AG04450 (cell line): ENCODE data around the gene ITGBL1. TPM values are rescaled to one million over a fixed set of nuclear protein-coding genes. Genes with fewer than 3 reads are reported as not detected.

Experiments
- CTCF ChIA-PET: fragments of 300-600, 350-600 bp; formaldehyde crosslinking; extraction: SDS; loops from one replicate; lab custom pipeline; 2022; ENCODE audit warnings: antibody characterized with exemption, inconsistent platforms; lab: Charles Lee
- POLR2A ChIA-PET: fragments of 350-600 bp; formaldehyde crosslinking; extraction: SDS; loops from one replicate; lab custom pipeline; 2021; ENCODE audit warnings: antibody characterized with exemption, inconsistent platforms; lab: Yijun Ruan, JAX
- DNase-seq: peaks from one replicate; pipeline ENCODE4 v3.0.0-alpha.2; 2011; ENCODE audit warnings: low read depth, low spot score
- H3K27ac ChIP-seq: one replicate; pipeline ENCODE4 v1.5.1; 2012; ENCODE audit warnings: low read depth, low read length, control low read depth
- H3K27me3 ChIP-seq: one replicate; pipeline ENCODE4 v1.6.0; 2012; ENCODE audit warnings: low read length; ENCODE audit not compliant: control insufficient read depth, insufficient read depth
- H3K4me3 ChIP-seq: 2 replicates; pipeline ENCODE4 v1.5.1; 2011; ENCODE audit warnings: mild to moderate bottlenecking, low read depth, low read length, control low read depth
- H3K9me3 ChIP-seq: 2 replicates; pipeline ENCODE4 v1.5.1; 2012; ENCODE audit warnings: low read length; ENCODE audit not compliant: control insufficient read depth, insufficient read depth
- polyA plus RNA-seq: library from polyadenylated mRNA; depleted of rRNA; stranded (reverse); fragments of >200 nt; gene quantifications from 2 replicates; pipeline ENCODE4 v1.2.3, GENCODE V29; 2011
- TF ChIP-seq, protein P1 (sequence below): IDR thresholded peaks from 2 replicates; pipeline ENCODE4 v1.5.1; 2011; ENCODE audit warnings: low read depth, low read length, control low read depth, inconsistent platforms

Gene ITGBL1
- polyA plus RNA-seq, 1 experiment, result 17.1 TPM

DNA sequence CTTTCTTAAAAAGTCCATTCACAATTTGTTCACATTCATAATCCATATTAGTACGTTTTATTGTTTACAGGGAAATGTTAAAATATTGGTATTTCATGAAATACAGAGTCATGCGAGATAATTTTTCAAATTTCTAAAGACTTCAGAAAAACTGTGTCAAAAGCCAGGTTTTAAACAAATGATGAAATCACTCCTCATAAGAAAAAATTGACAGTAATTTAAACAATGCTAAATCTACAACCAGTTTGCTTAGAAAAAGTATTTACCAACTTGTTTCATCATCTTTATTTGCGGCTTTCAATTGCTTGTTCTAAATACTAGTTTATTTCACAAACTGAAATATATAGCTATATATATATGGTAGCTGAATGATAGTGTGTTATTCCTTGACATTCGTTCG lies 35.0 kb upstream of the ITGBL1 start:
- TF ChIP-seq, protein P1, sequence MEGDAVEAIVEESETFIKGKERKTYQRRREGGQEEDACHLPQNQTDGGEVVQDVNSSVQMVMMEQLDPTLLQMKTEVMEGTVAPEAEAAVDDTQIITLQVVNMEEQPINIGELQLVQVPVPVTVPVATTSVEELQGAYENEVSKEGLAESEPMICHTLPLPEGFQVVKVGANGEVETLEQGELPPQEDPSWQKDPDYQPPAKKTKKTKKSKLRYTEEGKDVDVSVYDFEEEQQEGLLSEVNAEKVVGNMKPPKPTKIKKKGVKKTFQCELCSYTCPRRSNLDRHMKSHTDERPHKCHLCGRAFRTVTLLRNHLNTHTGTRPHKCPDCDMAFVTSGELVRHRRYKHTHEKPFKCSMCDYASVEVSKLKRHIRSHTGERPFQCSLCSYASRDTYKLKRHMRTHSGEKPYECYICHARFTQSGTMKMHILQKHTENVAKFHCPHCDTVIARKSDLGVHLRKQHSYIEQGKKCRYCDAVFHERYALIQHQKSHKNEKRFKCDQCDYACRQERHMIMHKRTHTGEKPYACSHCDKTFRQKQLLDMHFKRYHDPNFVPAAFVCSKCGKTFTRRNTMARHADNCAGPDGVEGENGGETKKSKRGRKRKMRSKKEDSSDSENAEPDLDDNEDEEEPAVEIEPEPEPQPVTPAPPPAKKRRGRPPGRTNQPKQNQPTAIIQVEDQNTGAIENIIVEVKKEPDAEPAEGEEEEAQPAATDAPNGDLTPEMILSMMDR, result no peak
- Histone ChIP-seq H3K27ac (no peak overlapping the region), H3K4me3 (no peak overlapping the region), H3K9me3 (no peaks in the 10 kb centered on the region; the same call in 1 of the 2 replicates), H3K27me3 (no peaks in the 10 kb centered on the region)
- POLR2A ChIA-PET, result no interaction called here
- DNase-seq, result no peak
- CTCF ChIA-PET, result interaction anchor here (2.7 kb wide), 1 partner anchor 272 kb away, joined by 13 read pairs; no protein-coding TSS in a partner anchor

DNA sequence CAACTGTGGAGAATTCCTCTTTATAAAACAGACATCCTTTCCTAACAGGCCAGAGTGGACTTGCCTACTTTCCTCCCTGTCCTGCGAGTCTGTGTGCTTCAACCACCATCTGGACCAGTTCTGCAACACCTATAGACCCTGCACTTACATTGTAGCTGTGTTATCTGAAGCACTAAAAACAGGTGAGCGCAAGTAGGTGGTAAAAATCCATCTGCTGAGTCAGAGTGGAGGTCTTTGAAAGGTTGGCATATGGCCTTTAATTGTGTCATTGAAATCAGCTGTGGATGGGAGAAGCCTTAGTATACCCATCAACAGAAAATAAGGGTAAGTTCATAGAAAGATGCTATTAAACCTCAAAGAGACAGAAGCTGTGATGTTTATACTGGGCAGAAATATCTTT lies 28.6 kb upstream of the ITGBL1 start:
- CTCF ChIA-PET, result interaction anchor here (1.2 kb wide), 1 partner anchor 279 kb away, joined by 4 read pairs; no protein-coding TSS in a partner anchor
- TF ChIP-seq, protein P1, result no peak
- Histone ChIP-seq H3K4me3 (no peak overlapping the region), H3K9me3 (no peaks in the 10 kb centered on the region; the same call in 1 of the 2 replicates), H3K27me3 (no peaks in the 10 kb centered on the region), H3K27ac (no peak overlapping the region)
- POLR2A ChIA-PET, result no interaction called here
- DNase-seq, result no peak

DNA sequence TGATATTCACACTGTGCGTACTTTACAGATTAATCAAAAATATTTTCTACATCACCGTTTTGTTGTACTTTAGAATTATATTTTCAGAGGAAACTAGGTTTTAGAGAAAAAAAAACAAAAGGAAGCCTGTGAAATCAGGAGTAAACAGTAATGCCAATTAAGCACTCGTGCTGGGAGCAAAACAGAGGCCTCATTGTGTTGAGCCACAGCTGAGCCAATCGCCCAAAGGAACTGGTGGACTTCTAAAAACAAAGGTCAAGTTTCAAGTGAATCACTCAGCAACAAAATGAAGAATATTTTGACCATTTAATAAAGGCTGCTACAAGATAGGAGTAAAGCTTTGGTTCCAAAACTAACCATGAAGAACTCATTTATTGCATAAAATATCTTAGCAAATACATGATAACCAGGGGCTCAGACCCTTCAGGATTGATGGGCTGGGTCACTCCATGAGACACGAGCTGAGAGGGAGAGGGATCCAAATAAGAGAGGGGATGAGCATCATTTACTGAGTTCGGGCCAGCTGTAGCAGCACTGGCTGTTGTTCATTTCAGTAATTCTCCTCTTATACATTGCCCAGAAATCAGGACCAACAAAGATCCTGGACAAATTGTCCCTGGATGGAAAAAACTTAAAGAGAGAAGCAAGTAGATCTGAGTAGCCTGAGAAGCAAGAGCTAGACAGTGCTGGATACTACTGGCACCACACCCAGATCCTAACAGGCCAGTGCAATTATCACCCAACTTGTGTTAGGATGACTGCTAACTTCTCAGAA lies 27.9 kb upstream of the ITGBL1 start:
- Histone ChIP-seq H3K9me3 (no peaks in the 10 kb centered on the region; the same call in 1 of the 2 replicates), H3K4me3 (no peak overlapping the region), H3K27ac (no peak overlapping the region), H3K27me3 (no peaks in the 10 kb centered on the region)
- TF ChIP-seq, protein P1, result no peak
- ChIA-PET CTCF (interaction anchor here (1.2 kb wide), 1 partner anchor 280 kb away, joined by 4 read pairs; no protein-coding TSS in a partner anchor), POLR2A (no interaction called here)
- peak; percentile 4 for DNase-seq

DNA sequence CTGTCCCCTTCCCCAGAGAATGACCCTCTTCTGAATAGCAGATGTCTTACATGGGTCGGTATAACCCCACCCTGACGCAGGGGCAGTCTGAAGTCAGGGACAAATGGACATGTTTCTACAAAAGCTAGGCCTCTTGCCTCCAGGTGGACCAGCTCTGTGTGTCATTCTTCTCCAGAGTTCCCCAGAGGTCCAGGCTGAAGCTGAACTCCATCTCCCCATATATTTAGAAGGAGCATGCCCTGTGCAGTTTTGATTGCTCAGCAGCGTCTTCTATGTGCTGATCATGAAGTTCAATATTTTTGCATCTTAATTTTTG lies 27.4 kb upstream of the ITGBL1 start:
- CTCF ChIA-PET, result interaction anchor here (0.6 kb wide), 1 partner anchor 750 kb away, joined by 5 read pairs; the partner anchor contains the start of gene TMTC4
- no peaks in the 10 kb centered on the region for H3K27me3 ChIP-seq

More for the DNA sequence above, 27.4 kb upstream of the ITGBL1 start:
- no peaks in the 10 kb centered on the region; the same call in 1 of the 2 replicates for H3K9me3 ChIP-seq
- TF ChIP-seq, protein P1, result no peak
- H3K27ac ChIP-seq, result no peak overlapping the region
- POLR2A ChIA-PET, result no interaction called here
- H3K4me3 ChIP-seq, result no peak overlapping the region
- no peak for DNase-seq
